H9 (cell line): ENCODE measurements around the gene ECI2. TPM values are rescaled to one million over a fixed set of nuclear protein-coding genes. Genes with fewer than 3 reads are reported as not detected.

Experiments
- DNase-seq: peaks from one replicate; pipeline ENCODE4 v3.0.0-alpha.2; 2017
- H2AFZ ChIP-seq: one replicate; pipeline ENCODE4 v1.6.1; 2013; ENCODE audit warnings: mild to moderate bottlenecking, low read length, control low read depth, moderate library complexity
- H2AK5ac ChIP-seq: 2 replicates; pipeline ENCODE4 v1.6.1; 2013; ENCODE audit warnings: low read length, control low read depth, mixed read lengths; ENCODE audit not compliant: insufficient read length
- H2BK120ac ChIP-seq: one replicate; pipeline ENCODE4 v1.6.1; 2013; ENCODE audit warnings: low read depth, mild to moderate bottlenecking, low read length, control low read depth, inconsistent platforms; ENCODE audit not compliant: poor library complexity, severe bottlenecking
- H2BK12ac ChIP-seq: 2 replicates; pipeline ENCODE4 v1.6.1; 2013; ENCODE audit warnings: low read length, control low read depth, mixed read lengths, low read depth; ENCODE audit not compliant: insufficient read length
- H2BK15ac ChIP-seq: 2 replicates; pipeline ENCODE4 v1.6.1; 2013; ENCODE audit warnings: low read depth, low read length, control low read depth
- H2BK20ac ChIP-seq: one replicate; pipeline ENCODE4 v1.6.1; 2013; ENCODE audit warnings: low read depth, mild to moderate bottlenecking, low read length, control low read depth, inconsistent platforms; ENCODE audit not compliant: poor library complexity, severe bottlenecking
- H2BK5ac ChIP-seq: 2 replicates; pipeline ENCODE4 v1.6.1; 2013; ENCODE audit warnings: low read length, control low read depth, mixed read lengths; ENCODE audit not compliant: insufficient read length
- H3K14ac ChIP-seq: 2 replicates; pipeline ENCODE4 v1.6.1; 2013; ENCODE audit warnings: low read length, control low read depth; ENCODE audit not compliant: insufficient read depth
- H3K18ac ChIP-seq: 2 replicates; pipeline ENCODE4 v1.6.1; 2013; ENCODE audit warnings: low read depth, mild to moderate bottlenecking, mixed read lengths, low read length, control low read depth; ENCODE audit not compliant: insufficient read length
- H3K23ac ChIP-seq: 2 replicates; pipeline ENCODE4 v1.6.1; 2013; ENCODE audit warnings: low read length, control low read depth, mixed read lengths, low read depth; ENCODE audit not compliant: insufficient read length
- H3K23me2 ChIP-seq: 2 replicates; pipeline ENCODE4 v1.6.1; 2013; ENCODE audit warnings: low read depth, mild to moderate bottlenecking, mixed read lengths, low read length, control low read depth; ENCODE audit not compliant: insufficient read length, poor library complexity, severe bottlenecking
- H3K27ac ChIP-seq: 2 replicates; pipeline ENCODE4 v1.5.1; 2013; ENCODE audit warnings: low read length, control low read depth, mixed read lengths, low read depth; ENCODE audit not compliant: insufficient read length
- H3K27me3 ChIP-seq: 2 replicates; pipeline ENCODE4 v1.6.1; 2013; ENCODE audit warnings: low read length, control low read depth, inconsistent platforms; ENCODE audit not compliant: insufficient read depth
- H3K4ac ChIP-seq: 2 replicates; pipeline ENCODE4 v1.6.1; 2013; ENCODE audit warnings: low read depth, mild to moderate bottlenecking, control low read depth, inconsistent platforms, low read length, moderate library complexity
- H3K4me1 ChIP-seq: 2 replicates; pipeline ENCODE4 v1.6.1; 2013; ENCODE audit warnings: low read length, control low read depth, inconsistent platforms; ENCODE audit not compliant: insufficient read depth
- H3K4me2 ChIP-seq: 2 replicates; pipeline ENCODE4 v1.6.1; 2013; ENCODE audit warnings: low read length, control low read depth, mixed read lengths; ENCODE audit not compliant: insufficient read length, insufficient read depth
- H3K56ac ChIP-seq: 2 replicates; pipeline ENCODE4 v1.6.1; 2013; ENCODE audit warnings: low read depth, mild to moderate bottlenecking, mixed read lengths, low read length, control low read depth; ENCODE audit not compliant: insufficient read length
- H3K79me1 ChIP-seq: 2 replicates; pipeline ENCODE4 v1.6.1; 2013; ENCODE audit warnings: low read depth, mild to moderate bottlenecking, moderate library complexity, low read length, control low read depth, inconsistent platforms; ENCODE audit not compliant: insufficient read depth, poor library complexity, severe bottlenecking
- H3K79me2 ChIP-seq: 2 replicates; pipeline ENCODE4 v1.6.1; 2013; ENCODE audit warnings: low read length, control low read depth, inconsistent platforms; ENCODE audit not compliant: insufficient read depth
- H3K9ac ChIP-seq: 2 replicates; pipeline ENCODE4 v1.6.1; 2013; ENCODE audit warnings: low read length, control low read depth, mixed read lengths; ENCODE audit not compliant: insufficient read length; ENCODE audit errors: extremely low read depth
- H3K9me3 ChIP-seq: one replicate; pipeline ENCODE4 v1.6.1; 2013; ENCODE audit warnings: low read depth, low read length, inconsistent platforms; ENCODE audit not compliant: control insufficient read depth
- H3T11ph ChIP-seq: one replicate; pipeline ENCODE4 v1.6.1; 2013; ENCODE audit warnings: mild to moderate bottlenecking, low read length, control low read depth, inconsistent platforms
- H4K20me1 ChIP-seq: one replicate; pipeline ENCODE4 v1.6.1; 2013; ENCODE audit not compliant: control insufficient read depth, insufficient read length, insufficient read depth
- H4K5ac ChIP-seq: 2 replicates; pipeline ENCODE4 v1.6.1; 2013; ENCODE audit warnings: low read depth, mild to moderate bottlenecking, mixed read lengths, low read length, control low read depth; ENCODE audit not compliant: insufficient read length
- H4K8ac ChIP-seq: replicated peaks from 2 replicates; pipeline ENCODE4 v1.6.1; 2013; ENCODE audit warnings: low read length, control low read depth, mixed read lengths, low read depth; ENCODE audit not compliant: insufficient read length
- H4K91ac ChIP-seq: 2 replicates; pipeline ENCODE4 v1.6.1; 2013; ENCODE audit warnings: low read depth, mild to moderate bottlenecking, moderate library complexity, mixed read lengths, low read length, control low read depth; ENCODE audit not compliant: insufficient read length
- H3K27ac Mint-ChIP-seq, 3 experiments: 2 replicates in 2 of 3; 3 replicates in 1 of 3; pipeline ENCODE4 v1.8.0; 2020 to 2021; ENCODE audit warnings: mixed read lengths in 3 of 3, mild to moderate bottlenecking in 1 of 3, moderate library complexity in 1 of 3
- H3K27me3 Mint-ChIP-seq: 2 replicates; pipeline ENCODE4 v1.8.0; 2021; ENCODE audit warnings: low read depth, mild to moderate bottlenecking, moderate library complexity, mixed read lengths
- H3K36me3 Mint-ChIP-seq, 3 experiments: 2 replicates in 2 of 3; 3 replicates in 1 of 3; pipeline ENCODE4 v1.8.0; 2020 to 2021; ENCODE audit warnings: low read depth in 3 of 3, mixed read lengths in 3 of 3; ENCODE audit not compliant: insufficient read depth in 1 of 3
- H3K4me1 Mint-ChIP-seq, 2 experiments: 2 replicates each; pipeline ENCODE4 v1.8.0; 2020; ENCODE audit warnings: mixed read lengths in 2 of 2
- H3K4me3 Mint-ChIP-seq, 2 experiments: 2 replicates in 1 of 2; 3 replicates in 1 of 2; pipeline ENCODE4 v1.8.0; 2020 to 2021; ENCODE audit warnings: mild to moderate bottlenecking in 2 of 2, mixed read lengths in 2 of 2, moderate library complexity in 1 of 2
- H3K9me3 Mint-ChIP-seq, 2 experiments: 2 replicates in 1 of 2; 3 replicates in 1 of 2; pipeline ENCODE4 v1.8.0; 2020; ENCODE audit warnings: mild to moderate bottlenecking in 2 of 2, mixed read lengths in 2 of 2, moderate library complexity in 1 of 2
- WGBS: extraction: QIAGEN DNeasy Blood & Tissue Kit; methylation state at CpG from one replicate; pipeline ENCODE4 v1.1.7; 2013; ENCODE audit warnings: missing lambda C conversion rate, low lambda C conversion rate, mixed read lengths; ENCODE audit not compliant: insufficient read length; ENCODE audit errors: extremely low coverage; 5-methylcytosine and 5-hydroxymethylcytosine counted together
- total RNA-seq: library from RNA; stranded (reverse); gene quantifications from 2 replicates; pipeline ENCODE4 v1.2.1, GENCODE V29; 2021
- TF ChIP-seq, protein P1 (sequence below): fragments of 200-600 bp; sonication (generic); conservative IDR thresholded peaks from 3 replicates; pipeline ENCODE4 v1.8.0; 2021; ENCODE audit warnings: antibody characterized with exemption, mild to moderate bottlenecking

The ECI2 gene
- total RNA-seq, 1 experiment from 2014 or later, result 67.5 TPM

DNA sequence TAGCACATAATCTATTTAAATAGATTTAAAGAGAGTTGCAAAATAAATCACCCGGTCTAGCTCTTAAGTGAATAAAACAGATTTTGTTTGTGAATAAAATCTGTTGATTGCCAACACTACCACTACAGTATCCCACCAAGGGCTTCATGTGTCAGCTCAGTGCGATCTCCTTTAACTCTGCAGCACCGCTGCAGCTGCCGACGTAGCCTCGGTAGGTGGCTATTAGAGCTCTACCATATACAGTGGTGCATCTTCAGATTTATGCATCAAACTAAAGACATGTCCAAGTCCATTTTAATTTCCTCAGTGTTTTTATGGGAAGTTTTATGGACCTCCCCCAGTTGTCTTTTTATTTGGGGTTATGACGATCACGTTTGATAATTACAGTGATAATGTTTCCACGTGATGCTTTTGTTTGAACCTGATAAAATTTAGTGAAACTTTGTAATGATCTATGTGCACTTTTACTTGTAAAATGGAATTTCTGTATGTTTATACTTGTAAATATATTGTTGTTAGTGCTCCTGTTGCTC lies 26.7 kb downstream of the ECI2 start:
- DNase-seq, result no peak
- H3K4me1 Mint-ChIP-seq, result peaks cover 3 to 5% of the 10 kb centered on the region in 2 experiments; a peak in 2 of 4 replicates
- Histone ChIP-seq H3K18ac (no peak overlapping the region), H3K27ac (no peak overlapping the region), H3K79me2 (no peaks in the 10 kb centered on the region), H3K27me3 (no peaks in the 10 kb centered on the region), H4K20me1 (no peaks in the 10 kb centered on the region), H3K9ac (no peak overlapping the region), H3K23me2 (no peaks in the 10 kb centered on the region), H3K23ac (no peak overlapping the region), H2BK20ac (no peak overlapping the region), H3K4ac (no peak overlapping the region), H3K14ac (no peak overlapping the region), H4K91ac (no peak overlapping the region), H2BK15ac (no peak overlapping the region), H2BK12ac (no peak overlapping the region), H2AFZ (no peak overlapping the region), H3K79me1 (no peaks in the 10 kb centered on the region), H2BK120ac (no peak overlapping the region), H4K8ac (no peak overlapping the region), H3K4me2 (no peak overlapping the region), H3K9me3 (no peaks in the 10 kb centered on the region), H4K5ac (no peak overlapping the region), H3K4me1 (no peaks in the 10 kb centered on the region), H3T11ph (no peak overlapping the region), H2AK5ac (no peak overlapping the region), H2BK5ac (no peak overlapping the region), H3K56ac (no peak overlapping the region)
- H3K9me3 Mint-ChIP-seq, result peaks cover 6 to 8% of the 10 kb centered on the region in 2 experiments; a peak in 2 of 5 replicates
- TF ChIP-seq, protein P1, sequence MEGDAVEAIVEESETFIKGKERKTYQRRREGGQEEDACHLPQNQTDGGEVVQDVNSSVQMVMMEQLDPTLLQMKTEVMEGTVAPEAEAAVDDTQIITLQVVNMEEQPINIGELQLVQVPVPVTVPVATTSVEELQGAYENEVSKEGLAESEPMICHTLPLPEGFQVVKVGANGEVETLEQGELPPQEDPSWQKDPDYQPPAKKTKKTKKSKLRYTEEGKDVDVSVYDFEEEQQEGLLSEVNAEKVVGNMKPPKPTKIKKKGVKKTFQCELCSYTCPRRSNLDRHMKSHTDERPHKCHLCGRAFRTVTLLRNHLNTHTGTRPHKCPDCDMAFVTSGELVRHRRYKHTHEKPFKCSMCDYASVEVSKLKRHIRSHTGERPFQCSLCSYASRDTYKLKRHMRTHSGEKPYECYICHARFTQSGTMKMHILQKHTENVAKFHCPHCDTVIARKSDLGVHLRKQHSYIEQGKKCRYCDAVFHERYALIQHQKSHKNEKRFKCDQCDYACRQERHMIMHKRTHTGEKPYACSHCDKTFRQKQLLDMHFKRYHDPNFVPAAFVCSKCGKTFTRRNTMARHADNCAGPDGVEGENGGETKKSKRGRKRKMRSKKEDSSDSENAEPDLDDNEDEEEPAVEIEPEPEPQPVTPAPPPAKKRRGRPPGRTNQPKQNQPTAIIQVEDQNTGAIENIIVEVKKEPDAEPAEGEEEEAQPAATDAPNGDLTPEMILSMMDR, result no peak
- peaks cover 0 to 1% (median 0%) of the 10 kb centered on the region in 3 experiments; a peak in 1 of 7 replicates for H3K36me3 Mint-ChIP-seq
- no CpG with 5 or more reads among the region's 9 CpGs for WGBS
- no peaks in the 10 kb centered on the region for H3K27me3 Mint-ChIP-seq
- H3K4me3 Mint-ChIP-seq, result no peak overlapping the region
- H3K27ac Mint-ChIP-seq, result no peak overlapping the region
